ENCODE data around the gene MMP25.
A peak's percentile ranks its signal among the peaks of the same experiment; 100 is the strongest.

MMP25 gene, protein sequence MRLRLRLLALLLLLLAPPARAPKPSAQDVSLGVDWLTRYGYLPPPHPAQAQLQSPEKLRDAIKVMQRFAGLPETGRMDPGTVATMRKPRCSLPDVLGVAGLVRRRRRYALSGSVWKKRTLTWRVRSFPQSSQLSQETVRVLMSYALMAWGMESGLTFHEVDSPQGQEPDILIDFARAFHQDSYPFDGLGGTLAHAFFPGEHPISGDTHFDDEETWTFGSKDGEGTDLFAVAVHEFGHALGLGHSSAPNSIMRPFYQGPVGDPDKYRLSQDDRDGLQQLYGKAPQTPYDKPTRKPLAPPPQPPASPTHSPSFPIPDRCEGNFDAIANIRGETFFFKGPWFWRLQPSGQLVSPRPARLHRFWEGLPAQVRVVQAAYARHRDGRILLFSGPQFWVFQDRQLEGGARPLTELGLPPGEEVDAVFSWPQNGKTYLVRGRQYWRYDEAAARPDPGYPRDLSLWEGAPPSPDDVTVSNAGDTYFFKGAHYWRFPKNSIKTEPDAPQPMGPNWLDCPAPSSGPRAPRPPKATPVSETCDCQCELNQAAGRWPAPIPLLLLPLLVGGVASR

GRCh38 chr16:3045758-3046640 is at the start of gene MMP25:
MMP25 (plus strand) TSS chr16:3046561; CDS start chr16:3046918, 357 bp downstream.
- DNase-seq (ENCODE audit: extremely low read depth in 1 of 2, low read depth in 1 of 2) = no peak

DNA sequence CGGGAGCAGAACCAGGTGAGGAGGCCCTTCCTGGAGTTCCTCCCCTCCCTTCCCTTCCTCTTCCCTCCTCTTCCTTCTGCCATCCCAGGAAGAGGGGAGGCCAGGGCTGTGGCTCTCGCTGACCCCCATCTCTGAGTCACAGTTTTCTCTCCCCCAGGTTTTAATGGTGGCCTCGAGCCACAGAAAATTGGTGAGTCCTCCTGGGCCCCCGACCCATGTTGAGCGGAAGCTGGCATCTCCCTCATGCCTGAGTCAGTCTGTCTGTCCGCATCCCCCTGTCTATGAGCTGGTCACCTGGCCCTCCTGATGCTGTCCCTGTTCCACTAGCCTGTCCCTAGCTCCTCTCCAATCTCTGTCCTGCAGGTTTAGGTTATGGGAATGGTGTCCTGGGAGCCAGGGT is 46.4 kb upstream of the MMP25 start:
- no peak for DNase-seq (ENCODE audit: extremely low read depth in 1 of 2, low read depth in 1 of 2)

DNA sequence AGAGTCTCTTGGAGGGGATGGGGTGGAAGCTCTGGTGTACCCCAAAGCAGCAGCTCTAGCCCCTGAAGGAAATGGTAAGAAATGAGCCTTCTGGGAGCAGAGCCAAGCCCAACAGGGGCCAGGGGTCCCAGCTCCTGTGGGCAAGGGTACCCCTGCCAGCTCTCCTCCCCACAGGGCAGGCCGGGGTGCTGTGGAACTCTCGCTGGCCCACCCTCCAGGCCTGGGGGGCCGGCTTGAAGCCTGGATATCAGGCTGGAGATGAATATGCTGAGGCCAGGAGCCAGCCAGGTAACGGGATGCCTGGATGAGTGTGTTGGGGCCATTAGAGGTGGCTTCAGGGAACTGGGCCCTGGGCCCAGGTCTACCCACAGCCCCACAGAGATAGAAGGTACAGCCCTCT is 45.8 kb upstream of the MMP25 start:
- no peak for DNase-seq (ENCODE audit: extremely low read depth in 1 of 2, low read depth in 1 of 2)

DNA sequence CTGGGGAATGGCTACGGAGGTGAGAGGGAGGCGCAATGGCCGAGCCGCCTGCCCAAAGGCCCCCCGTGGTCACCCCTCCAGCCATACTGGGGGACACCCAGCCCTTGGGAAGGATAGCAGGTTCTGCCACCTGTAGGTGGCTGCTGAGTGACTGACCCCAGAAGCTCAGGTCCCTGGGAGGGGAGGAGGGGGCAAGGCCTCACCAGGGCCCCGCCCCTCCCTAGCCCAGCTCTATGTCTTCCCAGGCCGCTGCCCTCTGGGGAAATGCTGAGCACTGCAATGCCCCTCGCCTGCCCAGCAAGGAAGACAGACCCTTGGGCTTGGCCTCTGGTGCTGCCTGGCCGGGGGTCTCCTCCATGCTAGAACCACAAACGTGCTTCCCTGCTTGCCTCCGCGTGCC is 45.0 kb upstream of the MMP25 start:
- no peak for DNase-seq (ENCODE audit: extremely low read depth in 1 of 2, low read depth in 1 of 2)

- DNase-seq (ENCODE audit: extremely low read depth in 1 of 2, low read depth in 1 of 2) = peak; percentile 90 to 91
Measured at GRCh38 chr16:3003582-3004270, 42.6 kb upstream of the MMP25 start.

GRCh38 chr16:3004319-3004718 is 42.0 kb upstream of the MMP25 start:
- no peak for DNase-seq (ENCODE audit: extremely low read depth in 1 of 2, low read depth in 1 of 2)

GRCh38 chr16:3004781-3005284 is 41.5 kb upstream of the MMP25 start:
- DNase-seq (ENCODE audit: extremely low read depth in 1 of 2, low read depth in 1 of 2) = no peak

- DNase-seq (ENCODE audit: extremely low read depth in 1 of 2, low read depth in 1 of 2) = no peak
Measured at GRCh38 chr16:3007059-3007956, 39.1 kb upstream of the MMP25 start.

GRCh38 chr16:3007957-3008689 is 38.2 kb upstream of the MMP25 start:
- no peak for DNase-seq (ENCODE audit: extremely low read depth in 1 of 2, low read depth in 1 of 2)

- no peak for DNase-seq (ENCODE audit: extremely low read depth in 1 of 2, low read depth in 1 of 2)
Measured at GRCh38 chr16:3008690-3009037, 37.7 kb upstream of the MMP25 start.

DNA sequence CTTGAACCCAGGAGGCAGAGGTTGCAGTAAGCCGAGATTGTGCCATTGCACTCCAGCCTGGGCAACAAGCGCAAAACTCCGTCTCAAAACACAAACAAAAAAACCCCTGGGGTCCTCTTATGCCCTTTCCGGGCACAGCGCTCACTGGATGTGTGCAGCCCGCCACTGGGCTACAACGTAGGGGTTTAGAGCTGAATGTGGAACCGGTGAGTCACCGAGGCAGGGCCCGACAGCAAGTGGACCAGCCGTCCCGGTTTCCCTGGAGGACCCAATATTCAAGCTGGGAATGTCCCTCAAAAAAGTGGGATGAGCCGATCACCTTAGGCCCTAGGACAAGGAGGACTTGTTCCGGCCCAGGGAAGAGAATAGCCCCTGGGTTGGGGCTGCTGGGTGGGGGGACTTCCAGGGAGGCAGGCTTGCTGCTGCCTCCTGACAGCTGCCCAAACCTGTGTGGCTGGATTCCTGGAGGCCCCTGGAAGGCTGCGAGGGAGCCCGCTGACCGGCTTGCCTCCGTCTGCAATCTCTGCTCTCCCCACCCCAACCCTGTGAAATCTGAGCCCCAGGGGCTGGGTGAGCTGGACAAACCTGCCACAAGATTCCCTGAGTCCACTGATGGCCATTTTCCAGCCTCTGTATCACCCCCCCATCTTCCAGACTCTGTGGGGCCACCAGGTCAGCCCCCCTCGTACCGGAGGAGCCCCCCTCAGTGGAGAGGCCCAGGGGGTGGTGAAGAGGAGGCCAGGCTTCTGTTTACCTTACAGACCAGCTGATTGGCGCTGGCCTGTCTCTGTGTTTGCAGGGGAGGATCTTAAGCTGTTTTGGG is 36.6 kb upstream of the MMP25 start:
- DNase-seq (ENCODE audit: extremely low read depth in 1 of 2, low read depth in 1 of 2) = no peak

GRCh38 chr16:3010510-3010909 is 35.9 kb upstream of the MMP25 start:
- no peak for DNase-seq (ENCODE audit: extremely low read depth in 1 of 2, low read depth in 1 of 2)

DNA sequence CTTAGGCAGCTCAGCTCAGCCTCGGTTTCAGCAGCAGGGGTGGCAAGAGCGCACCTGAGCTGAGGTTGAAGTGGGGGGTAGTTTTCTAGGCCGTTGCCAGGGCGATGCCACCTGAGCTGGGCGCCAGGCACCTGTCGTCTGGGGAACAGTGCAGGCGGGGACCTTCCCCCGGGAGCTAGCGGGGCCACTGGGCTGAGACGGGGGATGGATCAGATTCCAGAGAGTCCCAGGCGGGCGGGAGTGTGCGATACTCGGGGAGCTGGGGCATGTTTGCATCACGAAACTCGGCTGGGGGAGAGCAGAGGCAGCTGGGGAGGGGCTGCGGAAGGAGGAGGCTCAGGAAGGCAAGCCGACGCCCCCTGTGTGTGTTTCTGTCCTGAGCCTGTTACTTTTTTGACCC is 34.1 kb upstream of the MMP25 start:
- no peak for DNase-seq (ENCODE audit: extremely low read depth in 1 of 2, low read depth in 1 of 2)

GRCh38 chr16:3012828-3013420 is 33.4 kb upstream of the MMP25 start, which contains the start of gene CLDN9:
CLDN9 (plus strand) TSS chr16:3012923; CDS start chr16:3013363, 440 bp downstream.
- DNase-seq (ENCODE audit: extremely low read depth in 1 of 2, low read depth in 1 of 2) = no peak

- no peak for DNase-seq (ENCODE audit: extremely low read depth in 1 of 2, low read depth in 1 of 2)
Measured at GRCh38 chr16:3013491-3013951, 32.8 kb upstream of the MMP25 start.

GRCh38 chr16:3013998-3014690 is 32.2 kb upstream of the MMP25 start:
- DNase-seq (ENCODE audit: extremely low read depth in 1 of 2, low read depth in 1 of 2) = no peak

DNA sequence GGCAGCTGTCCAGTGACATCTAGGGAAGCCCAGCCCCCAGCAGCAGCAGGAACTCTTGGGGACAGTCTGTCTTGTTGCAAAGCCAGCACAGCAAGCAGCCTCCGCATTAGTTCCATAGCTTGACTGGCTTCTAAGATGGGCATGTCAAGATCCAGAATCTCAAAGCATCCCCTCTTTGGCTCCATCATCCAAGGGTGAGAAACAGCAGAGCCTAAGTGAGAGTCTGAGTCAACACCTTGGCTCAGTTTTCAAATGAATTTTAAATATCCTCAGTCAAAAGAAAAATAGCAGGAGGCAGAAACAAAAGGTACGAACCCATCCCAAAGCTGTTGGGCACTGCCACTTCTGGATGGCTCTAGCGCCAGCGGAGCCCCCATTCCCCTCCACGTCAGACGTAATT is 31.4 kb upstream of the MMP25 start:
- DNase-seq (ENCODE audit: extremely low read depth in 1 of 2, low read depth in 1 of 2) = no peak

Measured in activated CD8-positive, alpha-beta memory T cell treated with anti-CD3 and anti-CD28 coated beads for 1 hour (primary cell).